ENCODE data around the gene GALM.
"Not testable (repeated sequence)": the region's sequence is repeated elsewhere in the genome, so short reads cannot be mapped to it uniquely, and the experiment has no call there.

GALM gene

DNA sequence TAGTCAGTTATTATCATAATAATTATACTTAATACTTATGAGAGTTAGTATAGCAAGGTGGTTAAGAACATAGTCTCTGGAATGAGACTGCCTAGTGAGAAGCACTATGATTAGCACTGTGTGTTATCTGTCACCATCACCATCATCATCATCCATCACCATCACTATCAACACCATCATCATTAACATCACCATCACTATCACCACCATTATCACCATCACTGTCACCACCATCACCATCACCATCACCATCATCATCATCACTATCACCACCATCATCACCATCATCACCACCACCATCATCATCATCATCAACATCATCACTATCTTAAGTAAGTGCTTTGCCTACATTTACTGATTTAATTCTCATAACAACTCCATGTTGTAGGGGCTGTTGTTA, 45.6 kb downstream of the GALM start:
- DNase-seq (ENCODE audit: low spot score) = no peak

DNA sequence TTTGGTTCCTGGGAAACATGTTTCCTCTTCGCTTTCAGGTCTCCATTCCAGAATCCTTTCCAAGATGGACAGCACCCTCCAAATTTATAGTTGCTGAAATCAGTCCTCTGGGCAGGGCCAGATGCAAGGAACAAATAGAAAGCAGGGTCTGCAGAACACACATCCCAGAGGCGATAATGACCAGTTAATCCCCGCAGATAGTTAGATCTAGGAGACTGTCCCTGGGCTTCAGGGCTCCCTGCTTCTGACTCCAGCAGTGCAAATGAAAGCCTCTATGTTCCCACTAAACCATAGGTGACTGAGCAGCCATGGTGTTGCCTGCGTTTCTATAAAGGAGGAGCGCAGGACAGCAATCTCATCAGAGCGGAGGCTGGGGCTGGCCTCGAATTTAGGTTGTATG, 46.5 kb downstream of the GALM start:
- no peak for DNase-seq (ENCODE audit: low spot score)

DNA sequence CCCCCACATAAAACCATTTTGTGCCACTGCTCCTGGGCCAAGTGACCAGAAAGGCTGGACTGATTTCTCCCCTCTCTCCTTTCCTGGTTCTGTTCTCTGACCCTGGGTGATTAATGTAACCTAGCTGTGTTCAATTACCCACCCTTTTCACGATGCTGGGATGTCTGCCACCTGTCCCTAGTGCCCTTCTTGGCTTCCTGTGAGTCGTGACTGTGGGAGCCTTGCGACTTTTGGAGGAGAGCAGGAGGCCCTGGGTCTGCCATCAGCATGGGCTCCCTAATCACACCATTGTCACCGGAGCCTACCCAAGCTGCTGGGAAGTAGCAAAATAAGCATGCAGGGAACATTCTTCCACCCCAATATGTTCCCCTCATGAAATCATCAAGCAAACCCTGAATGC, 47.0 kb downstream of the GALM start:
- DNase-seq (ENCODE audit: low spot score) = no peak

DNA sequence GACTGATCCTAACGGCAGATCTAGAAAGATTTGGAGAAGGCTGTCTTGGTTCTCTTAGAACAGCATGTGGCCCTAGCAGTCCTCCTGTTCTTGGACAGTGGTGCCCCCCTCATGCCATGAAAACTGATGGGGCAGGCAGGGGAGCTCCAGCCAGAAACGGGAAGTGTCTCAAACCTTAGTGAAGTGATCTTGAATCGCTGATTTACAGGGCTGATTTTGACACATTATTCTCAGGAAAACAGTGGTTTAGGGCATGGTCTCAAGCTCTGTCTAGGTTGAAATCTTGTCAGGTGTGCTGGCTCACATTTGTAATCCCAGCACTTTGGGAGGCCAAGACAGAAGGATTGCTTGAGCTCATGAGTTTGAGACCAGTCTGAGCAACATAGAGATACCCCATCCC, 47.4 kb downstream of the GALM start:
- DNase-seq (ENCODE audit: low spot score) = no peak

DNA sequence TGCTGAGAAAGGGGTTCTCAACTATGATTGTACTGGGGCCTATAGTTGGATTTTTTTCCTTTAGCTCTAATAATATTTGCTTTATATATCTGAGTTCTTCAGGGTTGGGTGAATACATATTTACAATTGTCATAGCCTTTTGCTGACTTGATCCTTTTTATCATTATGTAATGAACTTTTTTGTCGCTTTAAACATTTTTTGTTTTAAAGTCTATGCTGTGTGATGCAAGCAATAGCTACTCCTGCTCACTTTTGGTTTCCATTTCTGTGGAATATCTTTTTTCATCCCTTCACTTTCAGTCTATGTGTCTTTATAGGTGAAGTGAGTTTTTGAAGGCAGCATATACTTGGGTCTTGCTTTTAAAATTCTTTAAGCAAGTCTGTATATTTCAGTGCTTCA, 49.0 kb downstream of the GALM start:
- DNase-seq (ENCODE audit: low spot score) = not testable (repeated sequence)

DNA sequence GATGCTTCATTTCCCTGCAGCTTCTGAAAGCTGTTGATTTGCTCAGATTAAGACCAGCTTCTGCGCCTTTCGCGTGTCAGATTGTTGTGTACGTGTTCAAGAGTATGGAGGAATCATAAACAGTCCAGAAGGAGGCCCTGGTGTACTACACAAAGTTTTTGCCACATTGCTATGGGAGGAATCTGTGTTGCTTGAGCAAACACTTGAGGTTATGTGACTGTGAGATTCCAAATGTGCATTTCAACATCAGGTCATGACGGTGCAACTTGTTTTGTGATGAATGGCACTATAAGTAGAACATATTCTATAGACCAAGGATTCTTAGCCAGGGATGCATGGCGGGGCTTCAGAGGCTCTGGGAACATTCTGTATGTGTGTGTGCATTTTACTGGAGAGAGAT, 50.3 kb downstream of the GALM start:
- DNase-seq (ENCODE audit: low spot score) = no peak

DNA sequence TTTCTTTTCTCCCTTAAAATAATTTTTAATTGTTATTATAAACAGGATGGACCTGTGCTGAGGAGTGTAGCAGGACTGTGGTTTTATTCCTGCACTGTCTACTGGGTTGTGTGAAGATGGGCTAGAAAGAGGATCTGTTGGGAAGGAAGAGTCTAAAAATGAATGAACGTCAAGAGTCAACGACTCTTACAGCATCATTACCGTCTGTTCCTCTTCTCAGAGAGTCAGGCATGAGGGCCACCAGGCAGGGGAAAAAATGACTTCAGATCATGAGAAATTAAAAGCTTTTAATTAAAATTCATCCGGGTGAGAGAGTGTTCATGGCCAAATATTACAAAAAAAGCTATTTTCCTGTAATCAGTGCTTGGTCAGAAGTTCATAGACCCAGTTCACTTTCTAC, 52.7 kb downstream of the GALM start:
- no peak for DNase-seq (ENCODE audit: low spot score)

DNA sequence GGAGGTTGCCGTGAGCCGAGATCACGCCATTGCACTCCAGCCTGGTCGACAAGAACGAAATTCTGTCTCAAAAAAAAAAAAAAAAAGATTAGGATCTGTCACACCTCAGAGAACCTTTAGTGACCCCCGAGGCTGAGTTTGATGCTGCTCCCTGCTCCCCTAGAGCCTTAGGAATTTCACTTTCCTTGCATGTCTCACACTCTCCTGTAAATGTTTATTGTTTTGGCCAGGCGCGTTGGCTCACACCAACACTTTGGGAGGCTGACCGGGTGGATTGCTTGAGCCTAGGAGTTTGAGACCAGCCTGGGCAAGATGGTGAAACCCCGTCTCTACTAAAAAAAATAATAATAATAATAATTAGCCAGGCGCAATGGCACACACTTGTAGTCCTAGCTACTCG, 53.8 kb downstream of the GALM start:
- DNase-seq (ENCODE audit: low spot score) = no peak

DNA sequence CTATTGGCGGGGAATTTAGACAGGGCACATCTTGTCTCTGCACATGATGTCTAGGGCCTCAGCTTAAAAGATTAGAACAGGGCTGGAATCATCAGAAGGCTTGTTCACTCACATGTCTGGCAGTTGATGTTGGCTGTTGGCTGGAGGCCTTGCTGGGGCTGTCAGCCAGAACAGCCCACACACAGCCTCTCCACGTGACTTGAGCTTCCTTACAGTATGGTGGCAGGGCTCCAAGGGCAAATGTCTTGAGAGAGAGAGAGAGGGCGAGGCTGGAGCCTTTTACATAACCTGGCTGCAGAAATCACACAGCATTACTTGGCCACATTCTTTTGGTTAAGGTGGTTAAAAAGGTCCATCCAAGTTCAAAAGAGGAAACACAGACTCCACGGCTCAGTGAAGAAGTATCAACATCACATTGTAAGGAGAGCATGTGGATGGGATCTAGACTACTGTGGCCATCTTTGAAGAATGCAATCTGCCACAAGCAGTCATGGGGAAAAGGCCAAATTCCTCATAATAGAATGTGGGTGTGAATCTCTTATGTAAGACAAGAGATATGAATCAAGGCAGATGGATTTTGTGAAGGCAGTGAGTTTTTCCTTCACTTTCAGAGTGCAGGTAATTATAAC, 54.8 kb downstream of the GALM start:
- DNase-seq (ENCODE audit: low spot score) = no peak

DNA sequence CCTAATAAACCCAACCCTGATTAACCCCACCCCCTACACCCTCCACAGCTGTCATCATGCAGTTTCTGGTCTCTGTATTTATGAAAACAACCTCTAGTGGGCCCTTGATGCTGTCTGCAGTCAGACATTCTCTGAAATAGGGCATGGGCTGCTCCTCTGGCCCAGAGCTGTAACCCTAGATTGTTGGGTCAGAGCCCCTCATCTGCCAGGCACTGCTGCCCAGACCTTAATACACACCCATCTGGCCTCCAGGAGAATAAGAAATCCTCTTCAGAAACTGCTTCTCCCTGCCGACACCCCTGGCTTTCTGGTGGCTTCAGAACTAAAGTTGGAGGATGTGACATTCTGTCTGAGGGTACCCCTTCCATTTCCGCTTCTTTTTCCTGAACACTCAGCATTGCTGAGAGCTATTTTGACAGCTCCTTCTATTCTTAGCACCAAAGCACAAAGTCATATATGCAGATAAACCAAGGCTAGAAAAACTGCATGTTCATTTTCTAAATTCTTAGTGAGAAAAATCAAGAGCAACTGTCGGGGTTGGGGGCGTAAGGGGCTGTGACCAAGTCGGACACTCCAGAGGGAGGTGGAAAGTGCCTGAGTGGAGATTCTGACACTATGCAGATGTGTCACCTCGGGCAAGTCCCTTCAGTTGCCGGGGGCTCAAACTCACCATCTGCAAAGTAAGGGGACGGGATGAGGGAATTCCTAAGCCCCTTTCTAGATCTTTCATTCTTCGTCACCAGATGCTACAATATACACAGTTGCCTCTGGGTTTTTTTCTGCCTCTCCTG, 56.6 kb downstream of the GALM start:
- no peak for DNase-seq (ENCODE audit: low spot score)

DNA sequence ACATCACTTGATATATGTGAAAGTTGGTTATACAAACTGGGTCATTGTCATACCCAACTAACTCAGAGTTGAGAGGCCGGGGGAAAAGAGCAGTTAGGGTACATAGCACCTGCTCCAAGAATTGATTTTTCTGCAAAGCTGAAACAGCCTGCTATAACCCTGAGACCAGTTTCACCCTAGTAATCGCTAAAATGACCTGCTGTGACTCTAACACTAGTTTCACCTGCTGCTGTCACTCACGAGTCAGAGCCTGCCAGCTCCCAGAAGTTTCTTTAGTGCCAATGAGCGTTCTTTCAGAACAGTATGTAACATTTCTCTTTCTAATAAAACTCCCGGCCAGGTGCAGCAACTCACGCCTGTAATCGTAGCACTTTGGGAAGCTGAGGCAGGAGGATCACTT, 57.3 kb downstream of the GALM start:
- DNase-seq (ENCODE audit: low spot score) = no peak

DNA sequence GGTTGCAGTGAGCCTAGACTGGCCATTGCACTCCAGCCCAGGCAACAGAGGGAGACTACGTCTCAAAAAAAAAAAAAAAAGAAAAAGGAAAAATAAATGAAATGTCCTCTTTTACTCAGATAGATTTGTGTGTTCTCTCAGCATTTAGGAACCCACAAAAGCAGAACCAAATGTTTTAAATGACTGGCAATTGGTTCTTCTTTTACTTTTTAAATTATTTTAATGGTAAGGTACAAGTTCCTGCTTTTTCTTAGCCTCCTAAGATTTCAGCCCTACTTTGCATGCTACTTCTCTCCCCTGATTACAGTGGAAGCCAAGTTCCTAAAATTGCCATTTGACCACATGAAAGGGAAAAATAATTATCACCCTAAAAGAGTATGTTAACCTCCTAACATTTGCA, 61.7 kb downstream of the GALM start:
- no peak for DNase-seq (ENCODE audit: low spot score)

DNA sequence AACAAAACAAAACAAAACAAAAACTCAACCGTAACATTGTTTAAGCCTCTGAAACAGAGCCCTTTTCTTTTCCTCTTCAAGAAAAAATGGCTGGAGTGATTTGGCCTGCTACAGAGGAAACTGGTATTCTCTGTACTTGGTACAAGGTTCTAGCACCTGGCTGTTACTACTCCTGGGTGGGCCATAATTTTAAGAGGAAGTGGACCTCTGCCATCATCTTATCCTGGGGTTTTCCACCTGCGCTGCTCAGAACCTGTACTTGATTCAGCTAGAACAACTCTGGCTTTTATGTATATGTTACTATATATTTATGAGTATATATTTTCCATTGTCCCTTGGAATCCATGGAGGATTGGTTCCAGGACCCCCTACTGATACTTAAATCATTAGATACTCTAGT, 62.8 kb downstream of the GALM start:
- no peak for DNase-seq (ENCODE audit: low spot score)

DNA sequence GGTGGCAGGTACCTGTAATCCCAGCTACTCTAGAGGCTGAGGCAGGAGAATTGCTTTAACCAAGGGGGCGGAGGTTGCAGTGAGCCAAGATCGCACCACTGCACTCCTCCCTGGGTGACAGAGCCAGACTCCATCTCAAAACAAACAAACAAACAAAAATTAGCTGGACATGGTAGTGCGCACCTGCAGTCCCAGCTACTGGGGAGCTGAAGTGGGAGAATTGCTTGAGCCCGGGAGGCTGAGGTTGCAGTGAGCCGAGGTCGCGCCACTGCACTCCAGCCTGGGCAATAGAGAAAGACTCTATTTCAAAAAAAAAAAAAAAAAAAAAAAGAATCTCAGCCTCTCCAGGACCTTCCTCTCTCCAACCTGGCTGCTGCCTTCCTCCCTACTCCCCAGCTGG, 65.2 kb downstream of the GALM start:
- no peak for DNase-seq (ENCODE audit: low spot score)

DNA sequence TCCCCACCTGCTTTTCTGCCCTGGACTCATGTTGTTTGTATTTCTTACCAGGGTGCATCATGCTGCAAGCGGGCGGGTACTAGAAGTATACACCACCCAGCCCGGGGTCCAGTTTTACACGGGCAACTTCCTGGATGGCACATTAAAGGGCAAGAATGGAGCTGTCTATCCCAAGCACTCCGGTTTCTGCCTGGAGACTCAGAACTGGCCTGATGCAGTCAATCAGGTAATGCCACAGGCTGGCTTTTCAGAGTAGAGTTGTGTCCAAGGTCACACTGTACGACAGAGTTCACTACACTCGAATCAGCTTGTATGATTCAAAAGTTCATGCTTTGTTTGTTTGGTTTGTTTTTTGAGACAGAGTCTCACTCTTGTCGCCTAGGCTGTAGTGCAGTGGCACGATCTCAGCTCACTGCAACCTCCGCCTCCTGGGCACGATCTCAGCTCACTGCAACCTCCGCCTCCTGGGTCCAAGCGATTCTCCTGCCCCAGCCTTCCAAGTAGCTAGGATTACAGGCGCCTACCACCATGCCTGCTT, 65.8 kb downstream of the GALM start:
- no peak for DNase-seq (ENCODE audit: low spot score)

DNA sequence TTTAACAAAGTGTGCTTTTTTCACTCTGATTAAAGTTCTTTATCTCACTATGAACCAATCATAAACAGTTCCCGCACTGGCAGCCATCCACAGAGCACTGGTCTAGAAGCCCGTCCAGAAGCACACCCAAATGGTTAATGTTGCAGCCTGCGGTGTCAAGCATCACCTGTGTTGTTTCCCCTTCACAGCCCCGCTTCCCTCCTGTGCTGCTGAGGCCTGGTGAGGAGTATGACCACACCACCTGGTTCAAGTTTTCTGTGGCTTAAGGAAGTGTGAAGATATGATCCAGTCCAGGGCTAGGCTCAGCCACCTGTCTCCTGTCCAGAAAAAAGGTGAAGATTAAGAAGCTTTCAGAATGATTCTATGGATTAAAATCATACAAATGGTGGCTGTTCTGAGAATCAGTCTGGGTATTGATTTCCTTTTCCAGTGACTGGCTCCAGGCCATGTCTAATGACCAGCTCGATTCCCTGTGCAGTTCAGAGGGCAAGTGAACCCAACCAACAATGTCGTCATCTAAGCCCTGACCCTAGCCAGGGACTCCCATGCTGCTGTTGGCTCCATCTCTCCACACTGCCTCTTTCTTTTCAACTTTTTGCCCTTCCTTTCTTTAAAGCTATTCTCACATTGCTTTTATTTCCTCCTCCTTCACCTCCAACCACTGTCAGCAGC, 67.5 kb downstream of the GALM start:
- DNase-seq (ENCODE audit: low spot score) = no peak

DNA sequence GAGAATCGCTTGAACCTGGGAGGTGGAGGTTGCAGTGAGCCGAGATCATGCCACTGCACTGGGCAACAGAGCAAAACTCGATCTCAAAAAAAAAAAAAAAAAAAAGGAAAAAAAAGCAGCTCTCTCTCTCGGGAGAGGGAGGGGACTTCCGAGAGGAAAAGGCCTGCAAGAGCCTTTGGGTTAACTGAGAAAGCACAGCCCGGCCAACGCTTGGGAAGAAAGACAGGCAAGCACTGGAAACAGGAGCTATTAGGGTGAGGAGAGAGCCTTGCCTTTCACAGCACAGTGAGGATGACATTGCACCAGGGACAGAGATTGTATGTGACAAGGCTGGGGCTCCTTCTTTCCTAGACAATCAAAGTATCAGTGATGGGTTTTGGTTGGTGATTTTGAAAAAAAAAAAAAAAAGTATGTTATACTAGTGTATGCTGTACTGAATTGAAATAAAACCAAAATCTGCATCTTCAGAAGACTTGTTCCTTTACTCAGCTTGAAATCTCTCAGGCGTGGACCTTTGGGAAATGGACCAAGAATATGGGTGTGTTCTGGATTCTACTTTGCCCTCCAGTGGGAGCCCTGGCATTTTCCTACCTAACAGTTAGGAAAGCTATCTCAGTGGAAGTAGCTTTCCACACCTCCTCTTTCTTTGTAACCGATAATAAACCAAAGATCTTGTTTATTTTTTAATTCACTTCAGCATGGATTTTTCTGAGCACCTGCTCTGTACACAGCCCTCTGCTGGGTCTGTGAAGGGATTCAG, 68.6 kb downstream of the GALM start:
- DNase-seq (ENCODE audit: low spot score) = no peak

DNA sequence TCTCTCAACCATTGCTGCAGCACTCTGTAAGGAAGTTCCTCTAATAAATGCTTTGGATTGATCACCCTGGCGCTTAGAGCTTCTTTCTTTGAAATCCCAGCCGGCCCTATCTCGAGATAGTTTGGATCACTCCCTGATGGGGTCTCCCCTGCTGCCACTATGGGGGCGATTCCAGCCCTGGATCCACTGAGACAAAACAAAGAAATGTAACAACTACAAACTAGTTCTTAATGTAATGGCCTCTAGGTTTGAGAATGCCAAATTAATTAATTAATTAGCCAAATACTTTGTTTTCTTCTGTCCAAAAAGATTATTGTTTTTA, 70.0 kb downstream of the GALM start:
- DNase-seq (ENCODE audit: low spot score) = no peak

DNA sequence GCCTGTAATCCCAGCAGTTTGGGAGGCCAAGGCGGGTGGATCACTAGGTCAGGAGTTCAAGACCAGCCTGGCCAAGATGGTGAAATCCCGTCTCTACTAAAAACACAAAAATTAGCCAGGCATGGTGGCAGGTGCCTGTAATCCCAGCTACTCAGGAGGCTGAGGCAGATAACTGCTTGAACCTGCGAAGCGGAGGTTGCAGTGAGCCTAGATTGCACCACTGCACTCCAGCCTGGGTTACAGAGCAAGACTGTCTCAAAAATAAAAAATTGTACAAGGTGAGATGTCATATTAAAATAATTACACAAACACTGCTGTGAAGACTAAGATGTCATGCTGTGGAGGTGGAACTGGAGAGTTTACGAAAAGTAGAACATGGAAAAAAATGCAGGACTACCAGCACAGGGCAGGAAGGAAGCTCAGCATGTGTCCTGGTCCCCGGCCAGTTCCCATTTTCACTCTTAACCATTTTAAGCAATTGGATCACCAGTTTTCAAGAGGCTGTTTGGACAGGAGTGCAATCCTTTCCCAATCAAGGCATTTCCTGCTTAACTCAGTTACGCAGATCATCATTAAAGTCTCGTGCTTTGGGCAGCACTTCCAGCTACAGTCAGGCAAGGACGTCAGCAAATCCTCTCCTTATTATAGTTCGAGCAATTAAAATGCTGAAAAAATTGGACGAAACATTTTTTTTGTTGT, 71.2 kb downstream of the GALM start:
- DNase-seq (ENCODE audit: low spot score) = not testable (repeated sequence)

DNA sequence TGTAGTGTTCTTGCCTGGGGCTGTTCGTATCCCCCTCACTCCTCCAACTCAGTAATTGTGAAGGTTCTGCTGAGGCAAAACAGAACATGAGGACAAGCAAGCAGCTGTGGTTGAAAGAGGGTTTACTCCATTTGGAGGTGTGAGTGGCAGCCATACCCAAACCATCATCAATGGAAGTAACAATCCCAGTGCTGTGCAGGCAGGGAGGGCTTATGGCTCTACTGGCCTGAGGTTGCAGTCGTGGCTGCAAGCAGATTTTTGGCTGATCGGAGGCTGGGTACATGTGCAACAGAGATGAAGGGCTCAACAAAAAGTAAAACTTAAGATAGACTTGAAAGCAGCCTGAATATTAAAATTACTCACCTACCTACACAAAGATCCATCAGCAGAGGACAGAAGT, 72.0 kb downstream of the GALM start:
- no peak for DNase-seq (ENCODE audit: low spot score)

DNA sequence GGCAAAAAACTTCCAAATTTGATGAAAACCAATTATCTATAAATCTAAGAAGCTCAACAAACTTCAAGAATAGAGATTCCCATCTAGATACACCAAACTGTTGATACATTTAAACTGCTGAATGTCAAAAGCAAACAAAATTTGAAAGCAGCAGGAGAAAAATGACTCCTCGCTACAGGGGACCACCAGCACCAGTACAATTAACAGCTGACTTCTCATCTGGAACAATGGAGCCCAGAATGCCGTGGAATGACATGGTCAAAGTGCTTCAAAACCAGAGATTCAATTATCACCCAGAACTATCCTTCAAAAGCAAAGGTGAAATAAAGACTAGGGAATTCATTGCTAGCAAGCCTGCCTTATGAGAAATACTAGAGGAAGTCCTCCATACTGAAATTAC, 73.6 kb downstream of the GALM start:
- no peak for DNase-seq (ENCODE audit: low spot score)

Data from pons (tissue), 1 donor.